Motor neuron (in vitro differentiated cells): ENCODE results near the gene PDE2A. TPM values are rescaled to one million over a fixed set of nuclear protein-coding genes. Genes with fewer than 3 reads are reported as not detected.

Experiments used
- ATAC-seq, 8 experiments: fragments of 200-7000 bp; cut with Tn5 transposase; replicated peaks in 6 of 8; 2 replicates each; pipeline ENCODE4 v1.8.0; 2021; ENCODE audit warnings: mild to moderate bottlenecking in 8 of 8, moderate library complexity in 8 of 8
- H3K27ac ChIP-seq, 2 donors: fragments of 250-450 bp; sonication (Bioruptor Pico); 2 replicates each; pipeline ENCODE4 v1.9.0; 2021; ENCODE audit warnings: antibody characterized with exemption in 2 of 2, mild to moderate bottlenecking in 2 of 2, moderate library complexity in 1 of 2
- H3K4me1 ChIP-seq, 2 donors: fragments of 250-450 bp; sonication (Bioruptor Pico); replicated peaks in 1 of 2; 2 replicates each; pipeline ENCODE4 v1.6.1; 2021; ENCODE audit warnings: antibody characterized with exemption in 2 of 2, mild to moderate bottlenecking in 2 of 2, moderate library complexity in 1 of 2
- H3K4me3 ChIP-seq, 5 donors: fragments of 250-450 bp; sonication (Bioruptor Pico); 2 replicates each; pipeline ENCODE4 v1.9.0; 2021; ENCODE audit warnings: antibody characterized with exemption in 5 of 5, mild to moderate bottlenecking in 5 of 5, moderate library complexity in 4 of 5
- WGBS, 10 experiments: fragments of 450-650 bp; shearing (Covaris generic); methylation state at CpG; one replicate each; pipeline ENCODE4 v1.0.0; 2022; 5-methylcytosine and 5-hydroxymethylcytosine counted together
- in situ Hi-C, 9 experiments: fragments of 400-800 bp; cut with MboI; loops; one replicate each; pipeline ENCODE4 v1.15.0; 2021; ENCODE audit warnings: low sequenced_read_pairs in 9 of 9, low pct_unique_long_range_greater_than_20kb in 2 of 9; ENCODE audit not compliant: unreplicated experiment in 9 of 9
- total RNA-seq, 8 experiments: library from RNA; unstranded; fragments of 300-600 nt; gene quantifications; 2 replicates each; pipeline versions ENCODE4 v1.2.3 to v1.2.4, GENCODE V29; 2022

Gene PDE2A
- total RNA-seq, 8 experiments from 2014 or later: 1.5 to 58.7 (median 6.0) TPM

GRCh38 chr11:72688929-72689328, 14.7 kb upstream of the PDE2A start:
- 78 to 100% (median 100%) methylated on average over 1 to 5 of the region's 7 CpGs; no CpG with 5 or more reads in 5 of the 10 experiments for WGBS, 10 experiments
- in situ Hi-C loops: loop anchor here in 7 of 9 experiments (10.0 to 25.0 kb wide), 4 partner anchors 102 to 227 kb away; no protein-coding TSS in a partner anchor

GRCh38 chr11:72688486-72688885, 14.3 kb upstream of the PDE2A start:
- in situ Hi-C loops: loop anchor here in 7 of 9 experiments (10.0 to 25.0 kb wide), 4 partner anchors 101 to 226 kb away; no protein-coding TSS in a partner anchor
- H3K27ac ChIP-seq: no peak overlapping the region
- peaks cover 3 to 8% of the 10 kb centered on the region in 2 donors for H3K4me1 ChIP-seq
- H3K4me3 ChIP-seq: no peak overlapping the region
- ATAC-seq: no peak
- 82 to 100% (median 94%) methylated on average over 1 to 3 of the region's 7 CpGs; no CpG with 5 or more reads in 4 of the 10 experiments for WGBS, 10 experiments

More at GRCh38 chr11:72688929-72689328, 14.7 kb upstream of the PDE2A start:
- Histone ChIP-seq H3K4me1 (peaks cover 3 to 8% of the 10 kb centered on the region in 2 donors), H3K27ac (no peak overlapping the region), H3K4me3 (no peak overlapping the region)
- no peak for ATAC-seq

GRCh38 chr11:72687326-72687725, 13.1 kb upstream of the PDE2A start:
- H3K27ac ChIP-seq: no peak overlapping the region
- H3K4me3 ChIP-seq: no peak overlapping the region
- ATAC-seq: no peak
- in situ Hi-C loops: loop anchor here in 7 of 9 experiments (10.0 to 25.0 kb wide), 4 partner anchors 100 to 225 kb away; no protein-coding TSS in a partner anchor
- WGBS, 10 experiments: 83 to 100% (median 100%) methylated on average over 1 to 5 of the region's 7 CpGs; no CpG with 5 or more reads in 5 of the 10 experiments
- H3K4me1 ChIP-seq: peaks cover 3 to 8% of the 10 kb centered on the region in 2 donors

- in situ Hi-C loops: loop anchor here in 7 of 9 experiments (10.0 to 25.0 kb wide), 4 partner anchors 99 to 224 kb away; no protein-coding TSS in a partner anchor
- WGBS, 10 experiments: 17 to 100% (median 82%) methylated on average over 1 to 7 of the region's 8 CpGs; no CpG with 5 or more reads in 3 of the 10 experiments
- peak in 2 of 8 experiments; percentile 2 to 3 for ATAC-seq
- H3K4me3 ChIP-seq: no peak overlapping the region
- H3K27ac ChIP-seq: no peak overlapping the region
- peaks cover 3 to 8% of the 10 kb centered on the region in 2 donors for H3K4me1 ChIP-seq
These were observed 12.5 kb upstream of the PDE2A start for GRCh38 chr11:72686639-72687220.

GRCh38 chr11:72685560-72686480, 11.6 kb upstream of the PDE2A start:
- Histone ChIP-seq H3K4me1 (peaks cover 6 to 16% of the 10 kb centered on the region in 2 donors), H3K4me3 (no peak overlapping the region), H3K27ac (no peak overlapping the region)
- ATAC-seq: peak in 2 of 8 experiments; percentile 16 to 34
- 23 to 100% (median 73%) methylated on average over 1 to 6 of the region's 24 CpGs; no CpG with 5 or more reads in 1 of the 10 experiments for WGBS, 10 experiments
- in situ Hi-C loops: loop anchor here in 7 of 9 experiments (10.0 to 25.0 kb wide), 4 partner anchors 99 to 224 kb away; no protein-coding TSS in a partner anchor

- no peak overlapping the region for H3K4me3 ChIP-seq
- ATAC-seq: peak; percentile 65 to 81 (median 72)
- in situ Hi-C loops: loop anchor here in 7 of 9 experiments (10.0 to 25.0 kb wide), 4 partner anchors 97 to 222 kb away; no protein-coding TSS in a partner anchor
- 0 to 47% methylated on average over 1 to 2 of the region's 9 CpGs; no CpG with 5 or more reads in 8 of the 10 experiments for WGBS, 10 experiments
- peaks cover 10 to 20% of the 10 kb centered on the region in 2 donors for H3K4me1 ChIP-seq
- H3K27ac ChIP-seq: no peak overlapping the region
These were observed 10.2 kb upstream of the PDE2A start for GRCh38 chr11:72684236-72684912.

GRCh38 chr11:72683782-72684200, 9.6 kb upstream of the PDE2A start:
- WGBS, 10 experiments: 20 to 100% (median 33%) methylated on average over 1 to 2 of the region's 7 CpGs; no CpG with 5 or more reads in 5 of the 10 experiments
- H3K4me3 ChIP-seq: no peak overlapping the region
- no peak overlapping the region for H3K27ac ChIP-seq
- in situ Hi-C loops: loop anchor here in 7 of 9 experiments (10.0 to 25.0 kb wide), 4 partner anchors 96 to 221 kb away; no protein-coding TSS in a partner anchor
- peak; percentile 2 to 75 (median 68) for ATAC-seq
- peaks cover 14 to 25% of the 10 kb centered on the region in 2 donors for H3K4me1 ChIP-seq

GRCh38 chr11:72682858-72683243, 8.6 kb upstream of the PDE2A start:
- no peak for ATAC-seq
- no CpG with 5 or more reads among the region's 4 CpGs for WGBS, 10 experiments
- Histone ChIP-seq H3K4me1 (peaks cover 14 to 26% of the 10 kb centered on the region in 2 donors), H3K4me3 (no peak overlapping the region), H3K27ac (no peak overlapping the region)
- in situ Hi-C loops: loop anchor here in 7 of 9 experiments (10.0 to 25.0 kb wide), 4 partner anchors 96 to 221 kb away; no protein-coding TSS in a partner anchor

GRCh38 chr11:72682238-72682857, 8.1 kb upstream of the PDE2A start:
- no peak overlapping the region for H3K27ac ChIP-seq
- no peak for ATAC-seq
- H3K4me1 ChIP-seq: peaks cover 14 to 26% of the 10 kb centered on the region in 2 donors
- in situ Hi-C loops: loop anchor here in 7 of 9 experiments (10.0 to 25.0 kb wide), 4 partner anchors 95 to 220 kb away; no protein-coding TSS in a partner anchor
- H3K4me3 ChIP-seq: no peak overlapping the region
- 20 to 100% (median 86%) methylated on average over 1 to 2 of the region's 5 CpGs; no CpG with 5 or more reads in 5 of the 10 experiments for WGBS, 10 experiments

- Histone ChIP-seq H3K4me3 (no peak overlapping the region), H3K4me1 (peaks cover 21 to 33% of the 10 kb centered on the region in 2 donors), H3K27ac (no peak overlapping the region)
- WGBS, 10 experiments: 15 to 100% (median 63%) methylated on average over 1 to 7 of the region's 17 CpGs; no CpG with 5 or more reads in 5 of the 10 experiments
- ATAC-seq: peak in 7 of 8 experiments; percentile 2 to 33 (median 6)
- in situ Hi-C loops: loop anchor here in 7 of 9 experiments (10.0 to 25.0 kb wide), 4 partner anchors 94 to 219 kb away; no protein-coding TSS in a partner anchor
These were observed 7.3 kb upstream of the PDE2A start for GRCh38 chr11:72681226-72682153.
